B cell (primary cell): ENCODE results near the gene P3H4. TPM values are rescaled to one million over a fixed set of nuclear protein-coding genes. Genes with fewer than 3 reads are reported as not detected.

Source experiments
- ATAC-seq: fragments of 200-7000 bp; cut with Tn5 transposase; one replicate; pipeline ENCODE4 v1.10.0; 2021; ENCODE audit warnings: low read depth, mild to moderate bottlenecking, moderate number of reproducible peaks, moderate library complexity
- CTCF ChIA-PET: fragments of 350-600 bp; sonication (Branson Sonifier 250); formaldehyde crosslinking; loops from one replicate; lab custom pipeline; 2021; ENCODE audit warnings: antibody characterized with exemption, inconsistent platforms; lab: Charles Lee
- POLR2A ChIA-PET: fragments of 350-600 bp; sonication (Branson Sonifier 250); formaldehyde crosslinking; loops from one replicate; lab custom pipeline; 2021; ENCODE audit warnings: antibody characterized with exemption; lab: Charles Lee
- DNase-seq: peaks from one replicate; pipeline ENCODE4 v3.0.0; 2013
- H2AFZ ChIP-seq: 2 replicates; pipeline ENCODE4 v1.6.1; 2012; ENCODE audit warnings: mild to moderate bottlenecking, low read depth, low read length; ENCODE audit not compliant: insufficient read depth, poor library complexity, severe bottlenecking
- H3K27ac ChIP-seq, 2 donors: 1 replicate in 1 of 2; 2 replicates in 1 of 2; pipeline ENCODE4 v1.5.1; 2012 to 2013; ENCODE audit warnings: low read length in 2 of 2, mild to moderate bottlenecking in 2 of 2, moderate library complexity in 1 of 2
- H3K27me3 ChIP-seq, 4 experiments: fragments of 200-600 bp in 1 of 4; sonication (generic) in 1 of 4; replicated peaks in 1 of 4; 1 replicate in 2 of 4; 2 replicates in 2 of 4; pipeline versions ENCODE4 v1.6.1 to v1.7.0; 2013 to 2016; ENCODE audit warnings: low read length in 3 of 4, mild to moderate bottlenecking in 2 of 4, mixed read lengths in 1 of 4, moderate library complexity in 1 of 4; ENCODE audit not compliant: insufficient read depth in 4 of 4, control insufficient read depth in 3 of 4; ENCODE audit errors: control extremely low read depth in 1 of 4
- H3K36me3 ChIP-seq, 2 experiments: replicated peaks in 1 of 2; 1 replicate in 1 of 2; 2 replicates in 1 of 2; pipeline versions ENCODE4 v1.6.1 to v1.7.1; 2013; ENCODE audit warnings: low read length in 1 of 2; ENCODE audit not compliant: insufficient read depth in 2 of 2, control insufficient read depth in 1 of 2; ENCODE audit errors: control extremely low read depth in 1 of 2, extremely low read depth in 1 of 2
- H3K4me1 ChIP-seq, 2 donors: fragments of 200-600 bp in 1 of 2; sonication (generic) in 1 of 2; 1 replicate in 1 of 2; 2 replicates in 1 of 2; pipeline versions ENCODE4 v1.5.1 to v1.6.1; 2013 to 2017; ENCODE audit warnings: low read length in 2 of 2; ENCODE audit not compliant: control insufficient read depth in 2 of 2, insufficient read depth in 2 of 2
- H3K4me2 ChIP-seq: replicated peaks from 2 replicates; pipeline ENCODE3; 2012; ENCODE audit warnings: mild to moderate bottlenecking, low read depth, low read length; ENCODE audit not compliant: poor library complexity, severe bottlenecking
- H3K4me3 ChIP-seq, 5 experiments: fragments of 200-600 bp in 1 of 5; sonication (generic) in 1 of 5; 1 replicate in 3 of 5; 2 replicates in 2 of 5; pipeline versions ENCODE4 v1.5.1 to v1.7.0; 2011 to 2016; ENCODE audit warnings: low read length in 4 of 5, mild to moderate bottlenecking in 4 of 5, low read depth in 2 of 5, control low read depth in 1 of 5, moderate library complexity in 1 of 5; ENCODE audit not compliant: insufficient read depth in 1 of 5; ENCODE audit errors: control extremely low read depth in 1 of 5, extremely low read depth in 1 of 5
- H3K79me2 ChIP-seq: fragments of 200-600 bp; sonication (generic); one replicate; pipeline ENCODE4 v1.6.0; 2016; ENCODE audit warnings: low read length; ENCODE audit not compliant: control insufficient read depth, insufficient read depth
- H3K9ac ChIP-seq: fragments of 200-600 bp; sonication (generic); 2 replicates; pipeline ENCODE4 v1.6.1; 2017; ENCODE audit warnings: mild to moderate bottlenecking, low read length, moderate library complexity
- H3K9me3 ChIP-seq, 3 donors: one replicate each; pipeline versions ENCODE4 v1.6.1 to v1.7.1; 2013; ENCODE audit warnings: low read length in 2 of 3; ENCODE audit not compliant: control insufficient read depth in 2 of 3, insufficient read depth in 1 of 3; ENCODE audit errors: control extremely low read depth in 1 of 3
- H4K20me1 ChIP-seq: 2 replicates; pipeline ENCODE4 v1.6.0; 2012; ENCODE audit warnings: mild to moderate bottlenecking, low read length; ENCODE audit not compliant: insufficient read depth, control insufficient read depth, poor library complexity, severe bottlenecking
- H3K27ac Mint-ChIP-seq: one replicate; pipeline ENCODE4 v1.8.0; 2021; ENCODE audit warnings: mixed read lengths
- H3K27me3 Mint-ChIP-seq: one replicate; pipeline ENCODE4 v1.8.0; 2021; ENCODE audit warnings: mixed read lengths
- H3K4me1 Mint-ChIP-seq: one replicate; pipeline ENCODE4 v1.8.0; 2021; ENCODE audit warnings: mixed read lengths
- H3K4me3 Mint-ChIP-seq: one replicate; pipeline ENCODE4 v1.8.0; 2021; ENCODE audit warnings: mixed read lengths
- H3K9me3 Mint-ChIP-seq: one replicate; pipeline ENCODE4 v1.8.0; 2022; ENCODE audit warnings: mixed read lengths; ENCODE audit not compliant: insufficient read depth
- CTCF ChIP-seq: fragments of 200-600 bp; IDR thresholded peaks from one replicate; pipeline ENCODE4 v1.8.0; 2022; ENCODE audit warnings: antibody characterized with exemption, mild to moderate bottlenecking
- EZH2 ChIP-seq: IDR thresholded peaks from 2 replicates; pipeline ENCODE4 v1.6.1; 2012; ENCODE audit warnings: borderline replicate concordance, low read depth, mild to moderate bottlenecking, moderate library complexity, low read length; ENCODE audit not compliant: insufficient read depth, poor library complexity, severe bottlenecking
- WGBS: methylation state at CpG from one replicate; pipeline ENCODE4 v1.1.5; 2013; ENCODE audit warnings: missing lambda C conversion rate; ENCODE audit not compliant: insufficient coverage; 5-methylcytosine and 5-hydroxymethylcytosine counted together
- intact Hi-C: fragments of 100-400 bp; cut with micrococcal nuclease; formaldehyde crosslinking; loops from one replicate; pipeline ENCODE4 v1.10.0; 2022
- polyA plus RNA-seq: library from polyadenylated mRNA; depleted of rRNA; stranded (reverse); fragments of >200 nt; gene quantifications from 2 replicates; pipeline ENCODE4 v1.2.3, GENCODE V29; 2012
- total RNA-seq, 2 donors: library from RNA; stranded (reverse); fragments of 120-200 nt in 1 of 2; gene quantifications; 1 replicate in 1 of 2; 2 replicates in 1 of 2; pipeline versions ENCODE4 v1.2.3 to v1.2.4, GENCODE V29; 2013 to 2022

P3H4 gene
- total and polyA plus RNA-seq, 2 donors (not counting 1 experiment from before 2014, with no cell fraction given): 1.3 to 2.8 TPM

- DNase-seq: peak; percentile 32
- ChIA-PET CTCF (interaction anchor here (0.8 to 3.3 kb wide), 17 partner anchors 9 to 120 kb away, joined by 3 to 27 read pairs (median 4); partner anchors contain the start of genes ACLY, JUP, KLHL10 and ODAD4), POLR2A (interaction anchor here (0.6 kb wide), 1 partner anchor 10 kb away, joined by 3 read pairs; no protein-coding TSS in a partner anchor)
- peak overlapping the region; percentile 78 for H3K9ac ChIP-seq
- Mint-ChIP-seq H3K27me3 (peaks cover 6% of the 10 kb centered on the region), H3K4me3 (peak overlapping the region; percentile 96), H3K27ac (no peak overlapping the region), H3K9me3 (no peaks in the 10 kb centered on the region), H3K4me1 (peaks cover 19% of the 10 kb centered on the region)
- H4K20me1 ChIP-seq: no peaks in the 10 kb centered on the region
- H3K4me3 ChIP-seq: peak overlapping the region in 4 of 5 experiments; percentile 49 to 85 (median 62)
- TF ChIP-seq EZH2: no peak
- TF ChIP-seq CTCF: no peak
- H3K27ac ChIP-seq: no peak overlapping the region
- H2AFZ ChIP-seq: peak overlapping the region; percentile 93
- H3K27me3 ChIP-seq: peaks cover 0 to 25% (median 5%) of the 10 kb centered on the region in 4 experiments
- H3K4me1 ChIP-seq: peaks cover 20% of the 10 kb centered on the region in 2 donors
- peak overlapping the region; percentile 88 for H3K4me2 ChIP-seq
- H3K9me3 ChIP-seq: no peaks in the 10 kb centered on the region
- H3K36me3 ChIP-seq: no peaks in the 10 kb centered on the region
- intact Hi-C loops: loop anchor here (1.0 to 2.0 kb wide), 5 partner anchors 10 to 72 kb away; partner anchors contain the start of genes JUP, KLHL11 and NT5C3B
- ATAC-seq: peak; percentile 20
- no peaks in the 10 kb centered on the region for H3K79me2 ChIP-seq
- 37% methylated on average over 48 of the region's 58 CpGs for WGBS
These were observed 845 bp downstream of the P3H4 start for GRCh38 chr17:41810659-41811548.
